Liver (tissue), 3 donors: ENCODE results near the gene TXNDC11.

Source experiments
- CTCF ChIP-seq: fragments of 150-350 bp; IDR thresholded peaks from 2 replicates; pipeline ENCODE4 v1.5.1; 2017; ENCODE audit warnings: improper control_type of control experiment, low read depth, low read length; ENCODE audit not compliant: missing input control
- JUND ChIP-seq, 2 donors: IDR thresholded peaks; 2 replicates each; pipeline ENCODE4 v1.6.1; 2016; ENCODE audit warnings: antibody characterized with exemption in 2 of 2
- MAX ChIP-seq: IDR thresholded peaks from 2 replicates; pipeline ENCODE4 v1.6.1; 2016; ENCODE audit warnings: antibody characterized with exemption
- TAF1 ChIP-seq: conservative IDR thresholded peaks from 2 replicates; pipeline ENCODE4 v1.6.1; 2016; ENCODE audit warnings: antibody characterized with exemption, mild to moderate bottlenecking
- TF ChIP-seq, protein P1 (sequence below): IDR thresholded peaks from 2 replicates; pipeline ENCODE4 v1.6.1; 2016; ENCODE audit warnings: antibody characterized with exemption, mild to moderate bottlenecking
- TF ChIP-seq, protein P2 (sequence below): IDR thresholded peaks from 2 replicates; pipeline ENCODE4 v1.6.1; 2016; ENCODE audit warnings: antibody characterized with exemption
- donor health status: healthy.
- donor health status: healthy.

DNA sequence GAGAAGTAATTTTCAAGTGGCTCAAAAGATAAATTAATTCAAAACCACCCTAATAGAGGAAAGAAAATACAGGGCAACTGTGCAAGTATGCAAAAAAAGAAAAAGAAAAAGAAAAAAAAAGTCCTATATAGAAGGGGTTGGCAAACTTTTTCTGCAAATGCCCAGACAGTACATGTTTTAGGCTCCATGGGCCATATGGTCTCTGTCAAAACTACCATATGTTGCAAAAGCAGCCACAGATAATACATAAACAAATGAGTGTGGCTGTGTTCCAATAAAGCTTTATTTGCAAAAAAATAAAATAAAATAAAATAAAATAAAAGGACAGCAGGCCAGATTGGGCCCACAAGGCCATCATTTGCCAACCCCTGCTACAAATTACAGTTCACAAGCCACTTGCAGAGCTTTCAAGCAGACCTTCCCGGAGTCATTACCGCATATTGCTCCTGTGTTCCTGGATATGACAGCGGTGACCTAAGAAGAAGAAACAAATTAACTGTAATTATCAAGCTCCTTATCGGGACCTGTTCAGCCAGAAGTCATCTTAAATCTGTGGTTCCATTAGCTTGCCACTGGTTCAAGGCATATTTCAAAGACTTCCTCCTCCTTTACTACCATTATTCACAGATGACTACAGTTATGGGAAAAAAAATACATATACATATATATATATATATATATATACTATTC, 38.5 kb upstream of the TXNDC11 start:
- TF ChIP-seq JUND (IDR thresholded peaks at IDR 0.05) (no peak), MAX (no peak), CTCF (no peak), TAF1 (no peak)
- TF ChIP-seq, protein P1, sequence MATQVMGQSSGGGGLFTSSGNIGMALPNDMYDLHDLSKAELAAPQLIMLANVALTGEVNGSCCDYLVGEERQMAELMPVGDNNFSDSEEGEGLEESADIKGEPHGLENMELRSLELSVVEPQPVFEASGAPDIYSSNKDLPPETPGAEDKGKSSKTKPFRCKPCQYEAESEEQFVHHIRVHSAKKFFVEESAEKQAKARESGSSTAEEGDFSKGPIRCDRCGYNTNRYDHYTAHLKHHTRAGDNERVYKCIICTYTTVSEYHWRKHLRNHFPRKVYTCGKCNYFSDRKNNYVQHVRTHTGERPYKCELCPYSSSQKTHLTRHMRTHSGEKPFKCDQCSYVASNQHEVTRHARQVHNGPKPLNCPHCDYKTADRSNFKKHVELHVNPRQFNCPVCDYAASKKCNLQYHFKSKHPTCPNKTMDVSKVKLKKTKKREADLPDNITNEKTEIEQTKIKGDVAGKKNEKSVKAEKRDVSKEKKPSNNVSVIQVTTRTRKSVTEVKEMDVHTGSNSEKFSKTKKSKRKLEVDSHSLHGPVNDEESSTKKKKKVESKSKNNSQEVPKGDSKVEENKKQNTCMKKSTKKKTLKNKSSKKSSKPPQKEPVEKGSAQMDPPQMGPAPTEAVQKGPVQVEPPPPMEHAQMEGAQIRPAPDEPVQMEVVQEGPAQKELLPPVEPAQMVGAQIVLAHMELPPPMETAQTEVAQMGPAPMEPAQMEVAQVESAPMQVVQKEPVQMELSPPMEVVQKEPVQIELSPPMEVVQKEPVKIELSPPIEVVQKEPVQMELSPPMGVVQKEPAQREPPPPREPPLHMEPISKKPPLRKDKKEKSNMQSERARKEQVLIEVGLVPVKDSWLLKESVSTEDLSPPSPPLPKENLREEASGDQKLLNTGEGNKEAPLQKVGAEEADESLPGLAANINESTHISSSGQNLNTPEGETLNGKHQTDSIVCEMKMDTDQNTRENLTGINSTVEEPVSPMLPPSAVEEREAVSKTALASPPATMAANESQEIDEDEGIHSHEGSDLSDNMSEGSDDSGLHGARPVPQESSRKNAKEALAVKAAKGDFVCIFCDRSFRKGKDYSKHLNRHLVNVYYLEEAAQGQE, result no peak
- TF ChIP-seq, protein P2, sequence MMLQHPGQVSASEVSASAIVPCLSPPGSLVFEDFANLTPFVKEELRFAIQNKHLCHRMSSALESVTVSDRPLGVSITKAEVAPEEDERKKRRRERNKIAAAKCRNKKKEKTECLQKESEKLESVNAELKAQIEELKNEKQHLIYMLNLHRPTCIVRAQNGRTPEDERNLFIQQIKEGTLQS, result no peak
